ENCODE results near the gene HCFC1R1. TPM values are rescaled to one million over a fixed set of nuclear protein-coding genes. Genes with fewer than 3 reads are reported as not detected.

Gene HCFC1R1
- total RNA-seq, 1 donor from 2014 or later, result 26.5 TPM

- no peak for DNase-seq (ENCODE audit: low spot score)
These were observed 47.1 kb downstream of the HCFC1R1 start for GRCh38 chr16:2976673-2977072.

- no peak for DNase-seq (ENCODE audit: low spot score)
These were observed 47.5 kb downstream of the HCFC1R1 start for GRCh38 chr16:2976201-2976600.

DNA sequence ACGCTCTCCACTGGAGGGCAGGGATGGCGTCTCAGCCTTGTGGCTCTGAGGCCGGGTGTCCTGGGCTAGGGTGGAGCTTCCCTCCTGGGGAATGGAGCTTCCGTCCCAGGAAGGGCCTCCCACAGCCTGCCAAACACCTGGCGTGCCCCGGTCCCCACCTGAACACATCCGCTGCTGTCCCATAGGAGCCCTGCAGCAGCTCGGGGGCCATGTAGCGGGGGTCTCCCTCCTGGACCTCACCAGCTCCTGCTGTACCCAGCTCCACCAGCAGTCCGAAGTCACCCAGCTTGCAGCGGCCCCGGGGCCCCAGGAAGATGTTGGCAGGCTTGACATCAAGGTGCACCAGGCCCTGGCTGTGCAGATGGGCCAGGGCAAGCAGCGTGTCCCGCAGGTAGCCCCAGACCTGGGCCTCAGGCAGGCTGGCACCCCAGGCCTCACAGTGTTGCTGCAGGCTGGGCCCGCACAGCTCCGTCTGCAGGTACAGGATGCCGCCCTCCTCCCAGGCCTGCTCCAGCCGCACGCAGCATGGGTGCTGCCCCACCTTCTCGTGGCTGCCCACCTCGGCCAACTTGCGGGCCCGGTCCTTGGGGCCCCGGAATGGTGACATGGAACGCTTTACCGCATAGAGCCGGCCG lies 48.5 kb downstream of the HCFC1R1 start:
- no peak for DNase-seq (ENCODE audit: low spot score)

- peak; percentile 82 for DNase-seq (ENCODE audit: low spot score)
These were observed 49.3 kb downstream of the HCFC1R1 start for GRCh38 chr16:2974319-2975056.

GRCh38 chr16:2973605-2974318 lies 50.0 kb downstream of the HCFC1R1 start:
- peak; percentile 89 for DNase-seq (ENCODE audit: low spot score)

GRCh38 chr16:2973093-2973492 lies 50.6 kb downstream of the HCFC1R1 start:
- DNase-seq (ENCODE audit: low spot score), result no peak

Other genes starting within 250 kb of the HCFC1R1 start
- gene ELOB, start 246.7 kb downstream of the HCFC1R1 start, total RNA-seq, result 212 TPM
- gene PRSS33, start 236.4 kb downstream of the HCFC1R1 start, total RNA-seq, result not detected
- not detected for gene PRSS41, start 225.5 kb downstream of the HCFC1R1 start, total RNA-seq
- gene PRSS21, start 206.7 kb downstream of the HCFC1R1 start, total RNA-seq, result not detected
- gene ZG16B, start 193.6 kb downstream of the HCFC1R1 start, total RNA-seq, result not detected
- not detected for gene PRSS22, start 165.8 kb downstream of the HCFC1R1 start, total RNA-seq
- gene FLYWCH2, start 140.7 kb downstream of the HCFC1R1 start, total RNA-seq, result 21.5 TPM
- gene FLYWCH1, start 112.0 kb downstream of the HCFC1R1 start, total RNA-seq, result 32.0 TPM
- gene KREMEN2, start 59.7 kb downstream of the HCFC1R1 start, total RNA-seq, result not detected
- gene PAQR4, start 54.6 kb downstream of the HCFC1R1 start, total RNA-seq, result 4.5 TPM
- 0.58 TPM for gene PKMYT1, start 43.5 kb downstream of the HCFC1R1 start, total RNA-seq
- gene CLDN9, start 11.0 kb downstream of the HCFC1R1 start, total RNA-seq, result not detected
- not detected for gene CLDN6, start 5.8 kb downstream of the HCFC1R1 start, total RNA-seq
- gene TNFRSF12A, start 3.6 kb downstream of the HCFC1R1 start, total RNA-seq, result 84.8 TPM
- gene THOC6, start 93 bp upstream of the HCFC1R1 start, total RNA-seq, result 20.6 TPM
- not detected for gene BICDL2, start 13.0 kb upstream of the HCFC1R1 start, total RNA-seq
- gene MMP25, start 22.6 kb upstream of the HCFC1R1 start, total RNA-seq, result 21.6 TPM
- 36.0 TPM for gene IL32, start 41.7 kb upstream of the HCFC1R1 start, total RNA-seq
- gene ZSCAN10, start 75.4 kb upstream of the HCFC1R1 start, total RNA-seq, result not detected
- 6.1 TPM for gene ZNF205, start 88.6 kb upstream of the HCFC1R1 start, total RNA-seq
- 6.0 TPM for gene ZNF213, start 111.1 kb upstream of the HCFC1R1 start, total RNA-seq
- not detected for gene OR1F1, start 164.3 kb upstream of the HCFC1R1 start, total RNA-seq
- gene ZNF200, start 211.2 kb upstream of the HCFC1R1 start, total RNA-seq, result 8.4 TPM
- gene MEFV, start 232.7 kb upstream of the HCFC1R1 start, total RNA-seq, result 6.0 TPM

Data from mesenteric fat pad (tissue), 1 donor.